ENCODE results near the gene ATP13A3. TPM values are rescaled to one million over a fixed set of nuclear protein-coding genes. Genes with fewer than 3 reads are reported as not detected.

ATP13A3 gene
- total and polyA plus RNA-seq, 10 donors, result 10.3 to 142 (median 81.6) TPM

GRCh38 chr3:194365978-194366490 lies 120.8 kb downstream of the ATP13A3 start:
- Histone ChIP-seq H3K4me1 (peaks cover 0 to 10% (median 0%) of the 10 kb centered on the region in 6 donors), H3K27me3 (replicated peaks in 1 of 7) (peaks cover 0 to 36% (median 0%) of the 10 kb centered on the region in 7 donors), H3K9me3 (no peaks in the 10 kb centered on the region), H3K4me3 (no peak overlapping the region), H3K27ac (no peak overlapping the region), H3K36me3 (no peaks in the 10 kb centered on the region)
- WGBS, 5 donors, result 75 to 92% (median 80%) methylated on average over 9 to 12 of the region's 12 CpGs
- no peak for DNase-seq
- intact Hi-C loops (cut with DNase I; ENCODE audit: low total_unique reads), result no loop called here
- TF ChIP-seq POLR2AphosphoS5 (IDR thresholded peaks at IDR 0.05) (no peak), POLR2A (IDR thresholded peaks at IDR 0.05) (no peak)

GRCh38 chr3:194365526-194365925 lies 121.3 kb downstream of the ATP13A3 start:
- Histone ChIP-seq H3K36me3 (no peaks in the 10 kb centered on the region), H3K27me3 (replicated peaks in 1 of 7) (peaks cover 0 to 31% (median 0%) of the 10 kb centered on the region in 7 donors), H3K27ac (no peak overlapping the region), H3K9me3 (no peaks in the 10 kb centered on the region), H3K4me1 (peaks cover 0 to 10% (median 0%) of the 10 kb centered on the region in 6 donors), H3K4me3 (no peak overlapping the region)
- no peak for DNase-seq
- TF ChIP-seq POLR2AphosphoS5 (IDR thresholded peaks at IDR 0.05) (no peak), POLR2A (IDR thresholded peaks at IDR 0.05) (no peak), CTCF (IDR thresholded peaks at IDR 0.05 in 8 of 11, conservative IDR thresholded peaks at IDR 0.05 in 3 of 11) (no peak)
- 75 to 98% (median 85%) methylated on average over 5 to 6 of the region's 6 CpGs for WGBS, 5 donors
- intact Hi-C loops (cut with DNase I; ENCODE audit: low total_unique reads), result no loop called here

- no peak for DNase-seq
- peaks cover 0 to 25% (median 0%) of the 10 kb centered on the region in 7 donors for H3K27me3 ChIP-seq (replicated peaks in 1 of 7)
- intact Hi-C loops (cut with DNase I; ENCODE audit: low total_unique reads), result no loop called here
- H3K36me3 ChIP-seq, result no peaks in the 10 kb centered on the region
- no peak overlapping the region for H3K4me3 ChIP-seq
- TF ChIP-seq CTCF (IDR thresholded peaks at IDR 0.05 in 8 of 11, conservative IDR thresholded peaks at IDR 0.05 in 3 of 11) (no peak), POLR2AphosphoS5 (IDR thresholded peaks at IDR 0.05) (peak in 1 of 3 donors; percentile 13)
- WGBS, 5 donors, result 67 to 75% (median 70%) methylated on average over 20 of the region's 20 CpGs
- H3K9me3 ChIP-seq, result no peaks in the 10 kb centered on the region
- peak overlapping the region in 2 of 8 donors; percentile 6 to 15 for H3K27ac ChIP-seq
- peaks cover 0 to 10% (median 0%) of the 10 kb centered on the region in 6 donors for H3K4me1 ChIP-seq
Measured at GRCh38 chr3:194364652-194365434, 122.0 kb downstream of the ATP13A3 start.

GRCh38 chr3:194364314-194364651 lies 122.5 kb downstream of the ATP13A3 start:
- 68 to 90% (median 81%) methylated on average over 3 of the region's 3 CpGs for WGBS, 5 donors
- intact Hi-C loops (cut with DNase I; ENCODE audit: low total_unique reads), result no loop called here
- H3K4me3 ChIP-seq, result no peak overlapping the region
- H3K27me3 ChIP-seq (replicated peaks in 1 of 7), result peaks cover 0 to 20% (median 0%) of the 10 kb centered on the region in 7 donors
- H3K27ac ChIP-seq, result no peak overlapping the region
- peaks cover 0 to 10% (median 0%) of the 10 kb centered on the region in 6 donors for H3K4me1 ChIP-seq
- no peaks in the 10 kb centered on the region for H3K36me3 ChIP-seq
- no peak for DNase-seq
- no peaks in the 10 kb centered on the region for H3K9me3 ChIP-seq
- TF ChIP-seq CTCF (IDR thresholded peaks at IDR 0.05 in 8 of 11, conservative IDR thresholded peaks at IDR 0.05 in 3 of 11) (no peak), POLR2AphosphoS5 (IDR thresholded peaks at IDR 0.05) (no peak), POLR2A (IDR thresholded peaks at IDR 0.05) (no peak)

All from spleen (tissue), 11 donors.